HG03025 (cell line): ENCODE data around the gene EPG5.
"Not testable (repeated sequence)": the region's sequence is repeated elsewhere in the genome, so short reads cannot be mapped to it uniquely, and the experiment has no call there.

Experiments used
- ATAC-seq: cut with Tn5 transposase; IDR thresholded peaks from one replicate; pipeline ENCODE4 v1.9.1; 2021; ENCODE audit warnings: mild to moderate bottlenecking, moderate library complexity; ENCODE audit not compliant: unreplicated experiment, low FRiP score

Gene EPG5

DNA sequence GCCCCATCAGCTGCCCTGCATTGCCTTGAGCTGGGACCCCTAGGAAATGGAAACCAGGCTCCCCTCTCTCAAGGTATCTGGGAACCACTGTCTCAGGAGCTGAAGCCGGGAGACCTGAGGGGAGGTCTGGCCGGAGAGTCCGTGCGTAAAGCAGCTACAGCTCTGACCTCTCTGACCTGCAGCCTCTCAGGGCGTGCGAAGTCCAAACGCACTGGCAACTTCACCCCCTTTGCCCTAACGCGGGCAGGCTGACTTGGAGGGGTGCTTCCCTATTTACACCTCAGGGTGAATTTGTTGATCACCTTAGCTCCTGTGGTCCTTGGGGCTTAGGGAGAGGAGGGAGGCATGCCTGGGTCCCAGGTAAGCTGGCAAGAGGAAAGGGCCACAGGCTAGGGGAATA is 124.1 kb downstream of the EPG5 start:
- ATAC-seq, result no peak

- ATAC-seq, result no peak
Measured at GRCh38 chr18:45841765-45842442, 125.2 kb downstream of the EPG5 start.

DNA sequence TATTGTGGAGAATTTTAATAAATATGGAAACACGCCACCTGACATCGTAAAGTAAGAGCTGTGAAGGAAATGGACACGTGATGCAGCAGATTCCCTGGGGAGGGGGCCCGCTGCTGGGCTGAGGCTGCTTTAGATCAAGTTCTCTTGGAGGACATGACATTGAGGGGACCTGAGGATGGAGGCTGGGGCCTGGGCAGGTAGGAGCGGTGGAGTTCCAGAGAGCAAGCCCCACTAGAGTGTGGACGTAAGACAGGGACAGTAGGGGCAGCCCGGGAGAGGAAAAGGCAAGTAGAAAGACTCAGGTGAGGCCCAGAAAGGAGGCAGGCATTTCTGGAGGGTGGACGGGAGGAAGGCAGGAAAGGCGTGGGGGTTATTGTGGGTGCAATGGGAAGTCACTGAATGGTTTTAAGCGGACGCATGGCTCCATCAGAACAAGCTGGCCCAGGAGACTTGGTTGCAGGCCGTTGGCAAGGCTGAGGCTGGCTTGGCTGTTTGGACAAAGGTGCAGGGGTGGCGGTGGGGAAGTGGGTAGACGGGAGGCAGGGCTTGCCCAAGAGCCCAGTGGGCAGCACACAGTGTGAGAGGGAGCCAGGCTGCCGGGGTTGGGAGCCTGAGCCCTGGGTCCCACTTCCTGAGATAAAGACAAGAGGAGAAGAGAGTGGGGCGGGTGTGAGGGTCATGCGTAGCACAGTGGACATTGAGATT is 125.9 kb downstream of the EPG5 start:
- no peak for ATAC-seq

DNA sequence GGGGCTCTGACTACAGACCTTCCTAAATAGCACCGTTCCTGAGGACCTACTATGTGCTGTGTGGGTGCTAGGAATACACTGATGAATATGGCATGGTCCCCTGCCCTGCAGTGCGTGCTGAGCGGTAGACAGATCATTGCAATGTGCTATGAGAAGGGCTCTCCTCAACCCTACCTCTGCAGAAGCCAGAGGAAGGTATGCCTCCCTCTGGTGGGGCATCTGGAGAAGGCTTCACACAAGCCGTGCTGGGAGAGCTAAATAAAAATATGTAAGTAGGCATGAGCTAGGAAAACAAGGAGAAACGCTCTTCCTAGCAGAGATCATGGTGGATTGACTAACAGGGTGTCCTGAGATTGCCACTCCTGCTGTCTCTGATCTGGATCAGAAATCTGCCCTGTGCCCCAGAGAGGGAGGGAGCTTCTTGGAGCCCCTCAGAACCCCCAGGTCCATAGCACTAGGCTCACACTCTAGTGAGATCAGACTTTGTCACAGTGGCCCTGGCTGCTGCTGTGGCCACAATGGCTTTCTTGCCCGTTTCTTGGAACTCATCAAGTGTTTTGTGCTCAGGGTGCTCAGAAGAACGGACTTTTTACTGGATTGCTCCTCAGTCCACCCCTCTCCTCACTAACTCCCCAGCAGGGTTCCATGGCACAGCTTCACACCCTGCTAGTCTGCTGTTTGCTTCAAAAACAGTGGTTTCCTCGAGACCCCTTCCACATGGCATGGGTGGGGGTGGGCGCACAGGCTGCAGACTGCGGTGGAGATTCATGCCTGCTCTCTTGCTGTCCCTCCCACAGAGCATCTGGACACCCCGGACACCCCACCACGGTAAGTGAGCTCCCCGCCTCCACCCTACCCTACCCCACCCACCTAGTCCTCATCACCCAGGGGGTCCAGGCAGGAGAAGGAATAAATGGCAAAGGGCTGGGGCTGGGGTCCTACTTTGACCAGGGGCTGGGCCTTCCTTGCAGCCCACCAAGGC is 127.4 kb downstream of the EPG5 start:
- ATAC-seq, result no peak

DNA sequence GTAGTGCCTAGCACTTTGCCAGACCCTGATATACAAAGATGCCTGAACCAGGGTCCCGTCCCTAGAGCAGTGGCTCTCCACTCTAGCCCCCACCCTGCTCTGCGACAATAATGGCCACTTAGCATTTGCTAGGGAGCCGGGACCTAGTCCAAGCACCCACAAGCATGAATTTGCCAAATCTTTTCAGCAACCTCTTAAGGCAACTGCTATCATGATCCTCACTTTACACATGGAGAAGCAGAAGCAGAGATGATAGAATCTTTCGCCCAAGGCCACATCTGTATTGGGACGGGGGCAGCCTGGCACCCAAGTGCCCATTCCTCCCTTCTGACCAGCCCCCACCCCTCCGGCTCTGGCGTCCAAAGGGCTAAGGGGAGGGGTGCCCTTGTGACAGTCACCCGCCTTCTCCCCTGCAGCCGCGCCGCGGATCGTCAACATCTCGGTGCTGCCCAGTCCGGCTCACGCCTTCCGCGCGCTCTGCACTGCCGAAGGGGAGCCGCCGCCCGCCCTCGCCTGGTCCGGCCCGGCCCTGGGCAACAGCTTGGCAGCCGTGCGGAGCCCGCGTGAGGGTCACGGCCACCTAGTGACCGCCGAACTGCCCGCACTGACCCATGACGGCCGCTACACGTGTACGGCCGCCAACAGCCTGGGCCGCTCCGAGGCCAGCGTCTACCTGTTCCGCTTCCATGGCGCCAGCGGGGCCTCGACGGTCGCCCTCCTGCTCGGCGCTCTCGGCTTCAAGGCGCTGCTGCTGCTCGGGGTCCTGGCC is 128.6 kb downstream of the EPG5 start:
- ATAC-seq, result no peak

- no peak for ATAC-seq
Measured at GRCh38 chr18:45837283-45838070, 129.7 kb downstream of the EPG5 start.

- ATAC-seq, result no peak
Measured at GRCh38 chr18:45836242-45837205, 130.6 kb downstream of the EPG5 start.

GRCh38 chr18:45835057-45835636 is 132.0 kb downstream of the EPG5 start:
- no peak for ATAC-seq

DNA sequence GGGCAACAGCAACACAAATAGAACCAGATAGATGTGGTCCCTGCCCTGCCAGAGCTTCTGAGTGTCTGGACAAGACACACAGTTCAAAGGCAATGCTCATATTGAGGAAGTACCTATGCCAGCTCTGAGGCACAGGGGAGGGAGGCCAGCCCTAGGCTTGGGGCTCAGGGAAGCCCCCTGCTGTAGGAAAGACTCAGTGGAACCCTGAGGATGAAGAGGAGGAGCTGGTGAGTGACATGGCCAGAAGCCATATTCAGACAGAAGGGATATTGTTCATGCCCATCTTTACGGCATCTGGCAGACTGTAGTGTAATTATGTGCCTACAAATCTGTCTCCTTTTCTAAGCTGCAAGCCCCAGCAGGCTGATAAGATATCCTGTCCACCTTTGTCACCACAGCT is 132.8 kb downstream of the EPG5 start:
- no peak for ATAC-seq

GRCh38 chr18:45833846-45834245 is 133.3 kb downstream of the EPG5 start:
- no peak for ATAC-seq

- ATAC-seq, result no peak
Measured at GRCh38 chr18:45830917-45831316, 136.2 kb downstream of the EPG5 start.

GRCh38 chr18:45829855-45830254 is 137.3 kb downstream of the EPG5 start:
- no peak for ATAC-seq

- ATAC-seq, result no peak
Measured at GRCh38 chr18:45828917-45829811, 138.0 kb downstream of the EPG5 start.

GRCh38 chr18:45826716-45827115 is 140.4 kb downstream of the EPG5 start:
- not testable (repeated sequence) for ATAC-seq

DNA sequence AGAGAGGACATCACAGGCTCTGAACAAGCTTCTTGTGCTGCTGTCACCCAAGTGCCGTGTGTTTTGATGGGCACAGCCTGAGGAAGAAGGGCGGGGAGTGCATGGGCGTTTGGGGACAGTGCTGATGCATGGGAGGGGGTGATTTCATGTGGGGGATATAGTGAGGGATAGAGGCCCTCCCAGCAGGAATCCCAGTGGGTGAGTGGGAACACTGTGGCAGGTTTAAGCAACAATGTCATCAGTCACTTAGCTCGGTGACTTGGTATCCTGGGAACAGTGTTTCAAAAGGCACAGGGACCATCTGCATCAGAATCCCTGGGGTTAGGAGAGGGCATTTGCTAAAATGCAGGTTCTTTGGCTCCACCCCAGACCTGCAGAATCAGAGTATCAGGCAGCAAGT is 141.0 kb downstream of the EPG5 start:
- ATAC-seq, result no peak

DNA sequence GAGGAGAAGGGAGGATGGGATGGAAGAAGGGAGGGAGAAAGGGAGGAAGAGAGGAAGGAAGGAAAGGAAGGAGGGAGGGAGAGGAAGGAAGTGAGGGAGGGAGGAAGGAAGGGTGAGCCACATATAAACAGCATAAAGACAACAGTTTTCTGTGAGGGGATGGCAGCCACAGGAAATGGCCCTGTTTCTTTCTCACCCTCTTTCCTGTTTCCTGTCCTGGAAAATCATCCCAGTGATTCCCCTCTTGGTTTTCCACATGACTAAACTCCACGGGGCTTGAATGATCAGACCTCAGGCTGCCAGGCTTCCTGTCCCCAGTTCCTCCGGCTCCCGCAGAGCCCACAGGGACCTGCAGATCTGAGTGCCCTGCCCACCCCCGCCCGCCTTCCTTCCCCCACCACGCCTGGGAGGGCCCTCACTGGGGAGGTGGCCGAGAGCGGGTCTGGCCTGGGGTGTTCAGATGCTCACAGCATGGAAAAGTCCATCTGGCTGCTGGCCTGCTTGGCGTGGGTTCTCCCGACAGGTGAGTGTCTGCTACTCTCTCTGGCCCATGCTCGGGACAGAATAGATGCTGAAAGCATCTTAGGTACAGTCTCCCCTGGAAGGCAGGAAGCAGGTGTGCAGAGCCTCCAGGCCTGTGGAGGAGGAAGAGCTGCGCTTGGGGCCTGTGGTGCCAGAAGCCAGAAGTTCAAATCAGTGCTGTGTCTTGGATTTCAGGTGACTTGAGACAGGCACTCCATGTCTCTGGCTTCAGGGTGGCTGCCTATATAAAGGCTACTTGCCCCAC is 141.7 kb downstream of the EPG5 start, which contains the start of gene SIGLEC15:
TSS of gene SIGLEC15 (plus strand) at position 418 of the 787 bp plus-strand sequence. CDS start at position 472, 54 bp downstream.
- ATAC-seq, result no peak
